ENCODE data around the gene IL4I1.

DNA sequence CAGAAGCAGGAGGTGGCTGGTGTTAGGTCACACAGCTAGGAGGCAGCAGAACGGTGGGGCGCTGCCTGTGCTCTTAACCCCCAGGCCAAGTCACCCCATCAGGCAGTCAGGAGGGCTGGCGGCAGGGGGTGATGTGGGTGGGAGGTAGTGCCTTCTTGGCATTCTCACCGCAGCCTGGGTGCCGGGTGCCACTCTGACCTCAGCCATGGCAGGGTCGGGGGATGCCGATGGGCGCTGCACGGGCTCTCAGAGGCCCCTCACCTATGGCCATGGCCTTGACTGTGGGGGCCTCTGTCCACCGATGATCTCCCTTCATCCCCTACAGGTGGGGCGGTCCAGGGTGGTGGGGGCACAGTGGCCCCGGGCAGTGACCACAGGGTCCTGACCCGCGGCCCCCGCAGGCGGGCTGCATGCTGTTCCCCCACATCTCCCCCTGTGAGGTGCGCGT, 40.1 kb downstream of the IL4I1 start:
- TF ChIP-seq, protein P1, sequence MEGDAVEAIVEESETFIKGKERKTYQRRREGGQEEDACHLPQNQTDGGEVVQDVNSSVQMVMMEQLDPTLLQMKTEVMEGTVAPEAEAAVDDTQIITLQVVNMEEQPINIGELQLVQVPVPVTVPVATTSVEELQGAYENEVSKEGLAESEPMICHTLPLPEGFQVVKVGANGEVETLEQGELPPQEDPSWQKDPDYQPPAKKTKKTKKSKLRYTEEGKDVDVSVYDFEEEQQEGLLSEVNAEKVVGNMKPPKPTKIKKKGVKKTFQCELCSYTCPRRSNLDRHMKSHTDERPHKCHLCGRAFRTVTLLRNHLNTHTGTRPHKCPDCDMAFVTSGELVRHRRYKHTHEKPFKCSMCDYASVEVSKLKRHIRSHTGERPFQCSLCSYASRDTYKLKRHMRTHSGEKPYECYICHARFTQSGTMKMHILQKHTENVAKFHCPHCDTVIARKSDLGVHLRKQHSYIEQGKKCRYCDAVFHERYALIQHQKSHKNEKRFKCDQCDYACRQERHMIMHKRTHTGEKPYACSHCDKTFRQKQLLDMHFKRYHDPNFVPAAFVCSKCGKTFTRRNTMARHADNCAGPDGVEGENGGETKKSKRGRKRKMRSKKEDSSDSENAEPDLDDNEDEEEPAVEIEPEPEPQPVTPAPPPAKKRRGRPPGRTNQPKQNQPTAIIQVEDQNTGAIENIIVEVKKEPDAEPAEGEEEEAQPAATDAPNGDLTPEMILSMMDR (optimal IDR thresholded peaks at IDR 0.05 in 1 of 3, IDR thresholded peaks at IDR 0.05 in 1 of 3, conservative IDR thresholded peaks at IDR 0.05 in 1 of 3; ENCODE audit: extremely low read depth in 1 of 3, insufficient read depth in 2 of 3, low read length in 3 of 3): peak in 1 of 3 experiments; percentile 2
- no peak for TF ChIP-seq EZH2 (IDR thresholded peaks at IDR 0.05; ENCODE audit: low read length)

Data from keratinocyte (primary cell).